GM06990 (cell line): ENCODE measurements around the gene LAMA3.
A peak's percentile ranks its signal among the peaks of the same experiment; 100 is the strongest.

Experiments
- DNase-seq: peaks from one replicate; pipeline ENCODE4 v3.0.0-alpha.2; 2011; ENCODE audit not compliant: insufficient read length; ENCODE audit errors: extremely low read depth
- H3K27me3 ChIP-seq: replicated peaks from 2 replicates; pipeline ENCODE4 v1.6.0; 2011; ENCODE audit warnings: low read length; ENCODE audit not compliant: control insufficient read depth, insufficient read depth
- H3K36me3 ChIP-seq: 2 replicates; pipeline ENCODE4 v1.5.1; 2011; ENCODE audit warnings: low read length; ENCODE audit not compliant: control insufficient read depth, insufficient read depth
- H3K4me3 ChIP-seq: replicated peaks from 2 replicates; pipeline ENCODE4 v1.5.1; 2011; ENCODE audit warnings: low read depth, mild to moderate bottlenecking, control low read depth, low read length
- TF ChIP-seq, protein P1 (sequence below): IDR thresholded peaks from 2 replicates; pipeline ENCODE4 v1.5.1; 2011; ENCODE audit warnings: low read length, control low read depth, mild to moderate bottlenecking, inconsistent platforms; ENCODE audit not compliant: insufficient read depth, poor library complexity, severe bottlenecking

LAMA3 gene

DNA sequence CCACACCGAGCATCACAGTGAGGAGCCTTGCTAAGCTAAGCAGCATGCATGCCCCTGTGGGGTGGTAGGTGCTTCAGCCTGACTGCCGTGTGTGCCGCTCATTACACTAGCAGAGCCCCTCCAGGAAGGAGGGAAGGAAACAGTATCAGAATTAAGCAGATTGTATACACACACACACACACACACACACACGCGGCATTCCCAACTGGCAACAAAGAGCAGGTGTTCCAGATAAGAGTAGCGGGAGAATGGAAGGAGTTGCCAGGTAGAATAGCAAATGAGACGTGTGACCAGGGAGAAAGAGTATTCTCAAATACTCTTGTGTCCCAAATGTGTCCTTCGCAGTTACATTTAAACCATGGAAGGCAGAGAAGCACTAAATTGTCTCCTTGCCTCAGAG lies 277.7 kb downstream of the LAMA3 start:
- no peak for DNase-seq
- Histone ChIP-seq H3K4me3 (no peak overlapping the region), H3K27me3 (no peaks in the 10 kb centered on the region; the same call in 1 of the 2 replicates), H3K36me3 (no peaks in the 10 kb centered on the region)
- TF ChIP-seq, protein P1, sequence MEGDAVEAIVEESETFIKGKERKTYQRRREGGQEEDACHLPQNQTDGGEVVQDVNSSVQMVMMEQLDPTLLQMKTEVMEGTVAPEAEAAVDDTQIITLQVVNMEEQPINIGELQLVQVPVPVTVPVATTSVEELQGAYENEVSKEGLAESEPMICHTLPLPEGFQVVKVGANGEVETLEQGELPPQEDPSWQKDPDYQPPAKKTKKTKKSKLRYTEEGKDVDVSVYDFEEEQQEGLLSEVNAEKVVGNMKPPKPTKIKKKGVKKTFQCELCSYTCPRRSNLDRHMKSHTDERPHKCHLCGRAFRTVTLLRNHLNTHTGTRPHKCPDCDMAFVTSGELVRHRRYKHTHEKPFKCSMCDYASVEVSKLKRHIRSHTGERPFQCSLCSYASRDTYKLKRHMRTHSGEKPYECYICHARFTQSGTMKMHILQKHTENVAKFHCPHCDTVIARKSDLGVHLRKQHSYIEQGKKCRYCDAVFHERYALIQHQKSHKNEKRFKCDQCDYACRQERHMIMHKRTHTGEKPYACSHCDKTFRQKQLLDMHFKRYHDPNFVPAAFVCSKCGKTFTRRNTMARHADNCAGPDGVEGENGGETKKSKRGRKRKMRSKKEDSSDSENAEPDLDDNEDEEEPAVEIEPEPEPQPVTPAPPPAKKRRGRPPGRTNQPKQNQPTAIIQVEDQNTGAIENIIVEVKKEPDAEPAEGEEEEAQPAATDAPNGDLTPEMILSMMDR = no peak

DNA sequence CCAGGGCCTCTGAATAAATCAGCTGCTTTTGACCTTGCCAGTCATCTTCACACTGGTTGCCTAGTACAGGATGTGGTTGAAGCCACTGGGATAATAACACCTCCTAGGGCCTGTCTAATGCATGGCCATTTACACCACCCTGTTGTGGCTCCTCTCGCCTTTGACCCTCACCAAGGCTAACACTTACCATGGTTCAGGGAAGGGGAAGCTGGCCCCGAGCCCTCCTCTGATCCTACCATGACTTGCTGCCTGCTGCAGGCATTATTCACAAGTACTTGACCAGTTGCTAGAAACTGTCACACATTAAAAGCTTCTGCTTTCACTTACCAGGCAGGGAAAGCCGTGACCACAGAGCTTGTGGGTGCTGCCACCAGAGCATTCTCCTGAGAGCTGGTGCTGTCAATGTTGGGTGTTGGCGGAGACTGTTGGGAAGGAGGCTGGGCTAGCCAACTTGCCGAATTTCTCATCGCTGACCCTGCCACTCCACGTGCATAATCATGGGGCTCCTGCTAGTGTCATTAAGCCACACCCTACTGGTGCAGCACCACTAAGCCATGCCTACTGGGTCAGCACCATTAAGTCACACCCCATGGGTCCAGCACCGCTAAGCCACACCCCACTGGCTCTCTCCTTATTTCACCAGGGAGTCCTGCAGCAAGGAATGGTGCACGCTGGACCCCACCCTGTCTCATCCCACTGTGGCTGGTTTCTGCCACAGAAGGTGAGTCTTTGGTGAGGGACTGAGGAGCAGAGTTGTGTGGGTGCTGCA lies 278.3 kb downstream of the LAMA3 start:
- peak; percentile 48 for DNase-seq
- H3K36me3 ChIP-seq = no peaks in the 10 kb centered on the region
- H3K27me3 ChIP-seq = no peaks in the 10 kb centered on the region; the same call in 1 of the 2 replicates
- no peak overlapping the region for H3K4me3 ChIP-seq
- TF ChIP-seq, protein P1 = no peak

DNA sequence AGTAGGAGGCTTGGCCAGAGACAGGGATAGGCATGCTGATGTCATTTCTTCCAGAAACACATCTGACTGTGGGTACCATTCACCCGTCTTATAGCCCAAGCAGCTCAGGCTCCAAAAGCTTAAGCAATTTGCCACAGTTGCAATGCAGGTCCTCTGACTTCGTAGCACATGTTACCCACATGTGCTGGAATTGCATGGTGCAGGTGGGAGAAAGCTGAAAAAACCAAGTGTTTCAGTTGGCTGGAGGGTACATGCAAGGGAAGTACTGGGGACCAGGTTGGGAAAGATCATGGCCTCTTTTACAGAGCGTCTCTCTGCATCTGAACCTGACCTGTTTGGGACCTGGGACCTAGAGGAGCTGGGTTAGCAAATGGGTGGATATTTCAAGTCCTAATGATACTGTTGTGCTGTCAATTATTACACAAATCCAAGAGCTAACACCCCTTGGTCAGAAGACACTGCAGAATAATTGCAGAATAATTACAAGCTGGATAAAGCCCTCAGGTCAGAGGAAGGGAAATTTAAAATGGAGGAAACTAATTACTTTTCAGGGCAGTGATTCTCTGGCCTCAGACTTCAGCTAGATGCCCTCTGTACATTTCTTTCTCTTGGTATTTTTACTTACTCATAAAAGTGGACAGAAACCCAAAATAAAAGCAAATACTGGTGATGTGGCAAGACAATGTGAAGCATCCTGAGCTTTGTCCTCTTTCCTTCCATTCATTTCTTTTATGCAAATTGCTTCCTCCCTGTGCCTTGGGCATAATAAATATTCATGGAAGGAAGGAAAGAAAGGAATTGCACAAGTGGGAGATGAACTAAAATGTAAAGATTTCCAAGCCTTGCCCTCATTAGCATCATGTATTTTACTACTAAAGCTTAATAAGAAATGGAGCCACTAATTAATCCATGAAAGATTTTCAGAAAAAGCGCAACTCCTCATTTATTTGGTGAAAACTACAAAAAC lies 279.7 kb downstream of the LAMA3 start:
- no peak overlapping the region for H3K4me3 ChIP-seq
- no peak for DNase-seq
- no peaks in the 10 kb centered on the region; the same call in 1 of the 2 replicates for H3K27me3 ChIP-seq
- H3K36me3 ChIP-seq = no peaks in the 10 kb centered on the region
- TF ChIP-seq, protein P1 = no peak

DNA sequence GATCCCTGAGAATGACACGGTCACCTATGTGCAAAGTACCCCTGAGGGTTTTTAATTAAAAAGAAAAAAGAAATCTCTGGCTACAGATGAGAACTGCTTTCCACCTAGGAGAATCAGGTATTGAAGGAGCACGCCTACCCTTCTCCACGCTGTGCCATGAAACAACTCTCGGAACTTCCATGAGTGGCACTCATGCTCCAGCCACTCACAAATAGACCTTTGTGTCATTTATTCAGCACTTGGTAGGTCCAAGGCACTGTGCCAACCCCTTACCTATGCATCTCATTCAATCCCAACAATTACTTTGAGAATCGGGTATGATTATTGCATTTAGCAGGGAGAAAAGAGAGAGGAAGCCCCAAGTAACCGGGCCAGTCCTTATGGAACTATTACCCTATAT lies 280.4 kb downstream of the LAMA3 start:
- TF ChIP-seq, protein P1 = no peak
- Histone ChIP-seq H3K36me3 (no peaks in the 10 kb centered on the region), H3K27me3 (no peaks in the 10 kb centered on the region; the same call in 1 of the 2 replicates), H3K4me3 (no peak overlapping the region)
- DNase-seq = no peak

DNA sequence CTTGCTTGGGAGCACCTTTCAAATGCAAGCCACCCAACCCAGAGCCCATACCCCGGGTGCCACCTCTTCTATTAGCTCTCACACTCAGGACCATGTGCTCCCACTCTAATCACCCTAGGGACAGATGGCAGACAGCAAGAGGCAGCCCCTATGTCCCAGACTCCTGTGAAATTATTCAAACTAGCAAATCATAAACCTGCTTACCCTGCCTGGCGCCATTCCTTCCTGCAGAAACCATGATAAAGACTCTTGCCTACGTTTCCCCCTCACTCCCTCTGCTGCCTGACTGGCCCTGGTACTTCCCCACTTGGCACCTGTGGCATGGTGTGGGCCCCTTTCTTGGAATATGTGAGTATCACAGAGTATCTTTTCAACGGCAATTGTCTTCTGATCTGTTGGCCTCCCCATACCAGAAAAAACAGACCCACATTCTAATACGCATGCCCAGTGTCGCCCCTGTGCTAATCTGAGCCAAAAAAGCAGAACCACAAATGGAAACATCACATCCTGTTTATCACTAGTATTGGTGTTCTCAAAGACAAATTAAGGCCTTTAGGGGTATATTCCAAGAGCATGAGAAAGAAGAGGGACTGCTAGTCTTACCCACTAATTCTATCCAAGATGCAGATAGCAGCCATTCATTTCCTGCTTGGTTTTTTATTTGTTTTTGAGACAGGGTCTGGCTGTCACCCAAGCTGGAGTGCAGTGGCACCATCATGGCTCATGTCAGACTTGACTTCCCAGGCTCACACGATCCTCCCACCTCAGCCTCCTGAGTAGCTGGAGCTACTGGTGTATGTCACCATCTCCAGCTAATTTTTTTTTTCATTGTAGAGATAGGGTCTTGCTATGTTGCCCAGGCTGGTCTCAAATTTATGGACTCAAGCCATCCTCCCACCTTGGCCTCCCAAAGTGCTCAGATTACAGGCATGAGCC lies 281.2 kb downstream of the LAMA3 start:
- TF ChIP-seq, protein P1 = no peak
- no peak for DNase-seq
- Histone ChIP-seq H3K36me3 (no peaks in the 10 kb centered on the region), H3K4me3 (no peak overlapping the region), H3K27me3 (no peaks in the 10 kb centered on the region; the same call in 1 of the 2 replicates)
